ENCODE data around the gene FGF12.

DNA sequence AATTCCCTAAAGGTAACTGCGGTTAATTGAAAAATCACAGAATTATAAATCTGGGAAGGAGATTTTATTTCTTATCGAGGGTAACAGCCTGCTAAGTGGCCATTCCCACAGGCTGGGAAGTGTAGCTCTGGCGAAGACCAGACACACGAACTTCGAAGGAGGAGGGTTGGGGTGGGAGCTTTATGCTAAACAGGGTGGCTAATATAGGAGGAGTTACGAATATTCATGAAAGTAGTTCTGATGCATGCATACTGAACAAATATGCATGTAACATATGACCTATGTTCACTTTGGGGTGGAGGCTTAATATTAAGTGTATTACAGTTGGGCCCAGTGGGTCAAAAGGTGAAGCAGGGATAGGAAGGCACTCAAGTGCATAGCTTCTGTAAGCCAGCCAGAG is 221.6 kb downstream of the FGF12 start:
- TF ChIP-seq, protein P1, sequence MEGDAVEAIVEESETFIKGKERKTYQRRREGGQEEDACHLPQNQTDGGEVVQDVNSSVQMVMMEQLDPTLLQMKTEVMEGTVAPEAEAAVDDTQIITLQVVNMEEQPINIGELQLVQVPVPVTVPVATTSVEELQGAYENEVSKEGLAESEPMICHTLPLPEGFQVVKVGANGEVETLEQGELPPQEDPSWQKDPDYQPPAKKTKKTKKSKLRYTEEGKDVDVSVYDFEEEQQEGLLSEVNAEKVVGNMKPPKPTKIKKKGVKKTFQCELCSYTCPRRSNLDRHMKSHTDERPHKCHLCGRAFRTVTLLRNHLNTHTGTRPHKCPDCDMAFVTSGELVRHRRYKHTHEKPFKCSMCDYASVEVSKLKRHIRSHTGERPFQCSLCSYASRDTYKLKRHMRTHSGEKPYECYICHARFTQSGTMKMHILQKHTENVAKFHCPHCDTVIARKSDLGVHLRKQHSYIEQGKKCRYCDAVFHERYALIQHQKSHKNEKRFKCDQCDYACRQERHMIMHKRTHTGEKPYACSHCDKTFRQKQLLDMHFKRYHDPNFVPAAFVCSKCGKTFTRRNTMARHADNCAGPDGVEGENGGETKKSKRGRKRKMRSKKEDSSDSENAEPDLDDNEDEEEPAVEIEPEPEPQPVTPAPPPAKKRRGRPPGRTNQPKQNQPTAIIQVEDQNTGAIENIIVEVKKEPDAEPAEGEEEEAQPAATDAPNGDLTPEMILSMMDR (IDR thresholded peaks at IDR 0.05): no peak
- TF ChIP-seq EZH2 (IDR thresholded peaks at IDR 0.05; ENCODE audit: borderline replicate concordance, insufficient read depth, low read depth, low read length, poor library complexity, severe bottlenecking): no peak
